Fibroblast of skin of left quadriceps (primary cell): ENCODE data around the gene PLCB1.

Source experiments
- DNase-seq, 2 experiments: peaks; one replicate each; pipeline ENCODE4 v3.0.0-alpha.2; 2013; ENCODE audit warnings: low read depth in 2 of 2

The PLCB1 gene

GRCh38 chr20:8656335-8656734, 524.3 kb downstream of the PLCB1 start:
- no peak for DNase-seq

- DNase-seq: no peak
Observed at GRCh38 chr20:8657664-8658063, 525.6 kb downstream of the PLCB1 start.

- DNase-seq: no peak
Observed at GRCh38 chr20:8658103-8658502, 526.0 kb downstream of the PLCB1 start.

- no peak for DNase-seq
Observed at GRCh38 chr20:8661229-8661952, 529.3 kb downstream of the PLCB1 start.

GRCh38 chr20:8662433-8662954, 530.4 kb downstream of the PLCB1 start:
- no peak for DNase-seq

- no peak for DNase-seq
Observed at GRCh38 chr20:8663424-8663823, 531.4 kb downstream of the PLCB1 start.

GRCh38 chr20:8664778-8665177, 532.7 kb downstream of the PLCB1 start:
- DNase-seq: no peak

- DNase-seq: no peak
Observed at GRCh38 chr20:8667306-8667705, 535.2 kb downstream of the PLCB1 start.

- DNase-seq: no peak
Observed at GRCh38 chr20:8670207-8670892, 538.3 kb downstream of the PLCB1 start.

GRCh38 chr20:8670893-8671215, 538.8 kb downstream of the PLCB1 start:
- peak; percentile 79 to 83 for DNase-seq

- DNase-seq: no peak
Observed at GRCh38 chr20:8671370-8671961, 539.4 kb downstream of the PLCB1 start.

GRCh38 chr20:8673116-8673515, 541.0 kb downstream of the PLCB1 start:
- DNase-seq: no peak

- no peak for DNase-seq
Observed at GRCh38 chr20:8675896-8676295, 543.8 kb downstream of the PLCB1 start.

- DNase-seq: no peak
Observed at GRCh38 chr20:8678098-8678776, 546.2 kb downstream of the PLCB1 start.

GRCh38 chr20:8689337-8689736, 557.3 kb downstream of the PLCB1 start:
- no peak for DNase-seq

- no peak for DNase-seq
Observed at GRCh38 chr20:8690074-8690473, 558.0 kb downstream of the PLCB1 start.

- DNase-seq: peak; percentile 57 to 58
Observed at GRCh38 chr20:8693709-8694108, 561.6 kb downstream of the PLCB1 start.

- DNase-seq: no peak
Observed at GRCh38 chr20:8700756-8701155, 568.7 kb downstream of the PLCB1 start.

GRCh38 chr20:8706961-8707700, 575.1 kb downstream of the PLCB1 start:
- no peak for DNase-seq

- no peak for DNase-seq
Observed at GRCh38 chr20:8709627-8710026, 577.6 kb downstream of the PLCB1 start.

- no peak for DNase-seq
Observed at GRCh38 chr20:8711501-8711900, 579.4 kb downstream of the PLCB1 start.

- DNase-seq: no peak
Observed at GRCh38 chr20:8714206-8714605, 582.1 kb downstream of the PLCB1 start.
